Measurements from ENCODE around the gene RNF19B.

RNF19B gene

GRCh38 chr1:32904797-32905196 is 59.8 kb downstream of the RNF19B start:
- DNase-seq (ENCODE audit: low spot score): no peak
- no peak for TF ChIP-seq CTCF (IDR thresholded peaks at IDR 0.05; ENCODE audit: extremely low read depth, insufficient read depth, missing control alignments)
- in situ Hi-C loops (cut with MboI; ENCODE audit: low pct_unique_long_range_greater_than_20kb, low sequenced_read_pairs, unreplicated experiment): no loop called here

DNA sequence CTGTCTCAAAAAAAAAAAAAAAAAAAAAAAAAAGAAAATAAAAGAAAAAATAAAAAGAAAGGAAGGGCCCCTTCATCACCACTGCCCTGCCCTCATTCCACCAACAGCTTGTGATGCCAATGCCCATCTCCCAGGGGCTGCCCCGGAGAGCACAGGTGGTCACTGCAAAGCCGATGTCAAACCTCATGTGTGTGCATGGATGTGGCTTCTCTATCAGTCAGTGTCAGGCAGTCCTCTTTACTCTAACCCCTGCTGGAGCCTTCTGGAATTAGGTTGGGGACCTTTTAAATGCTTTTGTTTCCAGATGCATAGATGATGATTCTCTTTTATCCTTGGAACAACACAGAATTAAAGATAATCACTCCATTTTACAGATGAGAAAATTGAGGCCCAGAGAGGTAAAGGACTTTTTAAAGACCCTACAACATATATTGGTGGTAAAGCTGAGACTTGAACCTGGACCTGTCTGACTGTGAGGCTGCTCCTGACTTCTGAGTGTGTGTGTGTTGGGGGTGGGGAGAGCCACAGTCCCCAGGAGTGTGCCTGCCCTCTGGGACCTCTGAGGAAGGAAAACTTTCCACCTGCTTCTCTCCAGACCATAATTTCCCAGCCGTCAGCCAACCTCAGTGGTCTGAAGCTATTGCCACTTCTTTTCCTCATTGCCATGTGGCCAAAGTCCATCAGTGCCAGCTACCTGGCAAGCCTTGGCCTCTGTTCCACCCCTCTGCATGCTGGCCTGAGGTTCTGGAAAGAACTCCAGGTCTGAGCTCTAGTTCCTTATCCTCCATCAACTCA is 60.4 kb downstream of the RNF19B start:
- no peak for TF ChIP-seq CTCF (IDR thresholded peaks at IDR 0.05; ENCODE audit: extremely low read depth, insufficient read depth, missing control alignments)
- peak; percentile 22 for DNase-seq (ENCODE audit: low spot score)
- in situ Hi-C loops (cut with MboI; ENCODE audit: low pct_unique_long_range_greater_than_20kb, low sequenced_read_pairs, unreplicated experiment): no loop called here

DNA sequence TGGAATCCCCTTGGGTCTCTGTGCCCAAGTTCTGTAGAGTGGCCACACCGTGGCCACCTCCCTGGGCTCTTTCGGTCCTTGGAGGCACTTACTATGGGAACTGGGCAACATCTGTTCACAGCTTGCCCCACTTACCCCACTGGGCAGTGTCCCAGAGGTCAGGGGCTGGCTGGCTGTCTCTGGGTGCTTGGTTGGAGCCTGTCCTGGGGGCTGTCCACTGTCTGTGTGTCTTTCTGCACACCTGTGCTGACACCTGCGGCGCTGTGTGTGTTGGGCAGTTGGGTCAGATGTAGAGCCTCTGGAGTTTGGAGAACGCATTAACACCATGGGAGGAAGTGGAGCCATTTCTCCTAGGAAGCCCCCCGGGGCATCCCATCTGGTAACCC is 62.1 kb downstream of the RNF19B start:
- peak; percentile 20 for DNase-seq (ENCODE audit: low spot score)
- in situ Hi-C loops (cut with MboI; ENCODE audit: low pct_unique_long_range_greater_than_20kb, low sequenced_read_pairs, unreplicated experiment): no loop called here
- no peak for TF ChIP-seq CTCF (IDR thresholded peaks at IDR 0.05; ENCODE audit: extremely low read depth, insufficient read depth, missing control alignments)

GRCh38 chr1:32901823-32902534 is 62.6 kb downstream of the RNF19B start:
- no peak for DNase-seq (ENCODE audit: low spot score)
- in situ Hi-C loops (cut with MboI; ENCODE audit: low pct_unique_long_range_greater_than_20kb, low sequenced_read_pairs, unreplicated experiment): no loop called here
- TF ChIP-seq CTCF (IDR thresholded peaks at IDR 0.05; ENCODE audit: extremely low read depth, insufficient read depth, missing control alignments): no peak

DNA sequence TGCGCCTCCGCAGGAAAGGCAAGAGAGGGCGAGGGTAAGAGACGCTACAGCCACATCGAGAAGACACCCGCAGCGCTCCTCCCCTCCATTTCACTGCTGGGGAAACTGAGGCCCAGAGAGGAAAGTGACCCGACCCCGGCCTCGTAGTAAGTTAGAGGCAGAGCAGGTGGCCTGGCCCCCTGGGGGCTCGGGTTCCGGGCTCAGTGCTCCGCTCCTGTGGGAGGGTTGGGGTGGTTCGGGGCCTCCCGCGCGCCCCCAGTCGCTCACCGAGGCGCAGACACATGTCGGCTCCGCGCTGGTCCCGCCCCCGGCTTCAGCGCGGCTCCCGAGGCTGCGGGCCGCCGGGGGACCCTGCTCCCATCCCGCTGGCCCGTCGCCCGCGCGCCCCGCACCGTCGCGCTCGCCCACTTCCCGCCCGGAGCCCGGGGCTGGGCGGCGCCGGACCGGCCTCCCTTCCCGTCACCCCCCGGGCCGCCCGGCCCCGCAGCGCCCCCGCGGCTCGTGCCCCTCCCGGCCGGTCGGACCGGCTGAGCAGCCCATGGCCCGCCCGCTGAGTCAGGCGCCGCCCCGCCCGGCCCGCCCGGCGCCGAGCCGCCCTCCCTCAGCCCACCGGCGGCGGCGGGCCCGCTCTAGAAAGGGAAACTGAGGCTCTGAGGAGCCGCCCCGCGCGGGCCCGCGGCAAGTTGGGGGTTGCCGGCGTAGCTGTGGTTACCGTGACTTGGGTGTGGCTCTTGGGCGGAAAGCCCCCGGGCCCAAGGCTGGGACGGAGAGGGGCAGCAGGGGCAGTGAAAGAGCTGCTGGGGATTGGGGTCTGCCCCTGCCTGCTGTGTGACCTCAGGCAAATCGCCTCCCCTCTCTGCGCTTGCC is 63.4 kb downstream of the RNF19B start, which contains the start of gene TMEM54:
Gene TMEM54 (minus strand): TSS at position 434 of the 867 bp plus-strand sequence. CDS start 151 bp downstream, at position 283.
- peak; percentile 79 for DNase-seq (ENCODE audit: low spot score)
- TF ChIP-seq CTCF (IDR thresholded peaks at IDR 0.05; ENCODE audit: extremely low read depth, insufficient read depth, missing control alignments): no peak
- in situ Hi-C loops (cut with MboI; ENCODE audit: low pct_unique_long_range_greater_than_20kb, low sequenced_read_pairs, unreplicated experiment): no loop called here

- no peak for DNase-seq (ENCODE audit: low spot score)
- TF ChIP-seq CTCF (IDR thresholded peaks at IDR 0.05; ENCODE audit: extremely low read depth, insufficient read depth, missing control alignments): no peak
- in situ Hi-C loops (cut with MboI; ENCODE audit: low pct_unique_long_range_greater_than_20kb, low sequenced_read_pairs, unreplicated experiment): no loop called here
These were observed 64.1 kb downstream of the RNF19B start for GRCh38 chr1:32900371-32900955.
